ENCODE measurements around the gene HAL. TPM values are rescaled to one million over a fixed set of nuclear protein-coding genes. Genes with fewer than 3 reads are reported as not detected.

Gene HAL
- total RNA-seq, 1 experiment from 2014 or later: 1.4 TPM

DNA sequence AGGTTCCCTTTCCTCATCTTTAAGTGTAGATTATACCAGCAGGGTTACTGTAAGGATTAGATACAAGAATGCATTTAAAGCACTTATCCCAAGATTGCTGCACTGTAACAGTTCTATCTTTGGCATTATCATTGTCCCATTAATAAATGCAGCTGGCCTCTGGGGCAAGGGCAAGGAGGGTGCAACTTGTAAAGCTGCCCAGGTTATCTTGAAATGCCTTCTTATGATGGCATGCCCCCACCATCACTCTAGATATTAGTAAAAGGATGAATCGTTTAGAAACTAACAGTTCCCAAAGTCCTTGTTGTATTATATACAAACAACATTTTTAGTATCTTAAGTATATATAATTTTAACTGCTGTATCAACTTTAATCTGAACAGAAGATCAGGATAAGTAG lies 32.4 kb upstream of the HAL start:
- H3K27me3 Mint-ChIP-seq (ENCODE audit: unreplicated experiment): no peaks in the 10 kb centered on the region
- peaks cover 14% of the 10 kb centered on the region for H3K36me3 Mint-ChIP-seq (ENCODE audit: insufficient read depth, unreplicated experiment)
- no peak for TF ChIP-seq CTCF (IDR thresholded peaks at IDR 0.05; ENCODE audit: unreplicated experiment)
- CTCF ChIA-PET: no interaction called here
- peaks cover 15% of the 10 kb centered on the region for H3K4me1 Mint-ChIP-seq (ENCODE audit: low read depth, unreplicated experiment)
- DNase-seq: no peak
- H3K4me3 Mint-ChIP-seq (ENCODE audit: low read depth, unreplicated experiment): no peak overlapping the region
- no TSS peak for BruUV-seq (replicated peaks)
- no peak overlapping the region for H3K27ac Mint-ChIP-seq (ENCODE audit: unreplicated experiment)
- intact Hi-C loops (cut with micrococcal nuclease; ENCODE audit: unreplicated experiment): no loop called here
- H3K9me3 Mint-ChIP-seq (ENCODE audit: low read depth, unreplicated experiment): no peaks in the 10 kb centered on the region

DNA sequence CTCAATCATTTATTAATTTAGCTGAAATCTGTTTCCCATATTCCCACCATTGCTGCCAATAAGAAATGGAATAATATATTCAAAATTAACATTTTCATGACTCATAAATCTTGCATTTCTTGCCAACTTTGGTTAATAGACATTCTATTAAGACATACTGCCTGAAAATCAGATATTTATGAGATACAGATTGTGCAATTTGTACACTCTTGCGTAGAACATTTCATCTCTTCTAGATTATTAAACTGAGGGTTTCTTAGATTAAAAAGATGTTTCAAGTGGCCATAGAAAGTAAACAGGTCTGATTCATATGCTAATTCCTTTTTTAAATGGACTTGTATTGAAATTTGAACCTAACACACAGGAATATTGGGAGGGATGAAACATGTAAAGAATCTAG lies 30.2 kb upstream of the HAL start:
- H3K4me3 Mint-ChIP-seq (ENCODE audit: low read depth, unreplicated experiment): no peak overlapping the region
- DNase-seq: no peak
- peaks cover 15% of the 10 kb centered on the region for H3K4me1 Mint-ChIP-seq (ENCODE audit: low read depth, unreplicated experiment)
- no TSS peak for BruUV-seq (replicated peaks)
- intact Hi-C loops (cut with micrococcal nuclease; ENCODE audit: unreplicated experiment): no loop called here
- H3K36me3 Mint-ChIP-seq (ENCODE audit: insufficient read depth, unreplicated experiment): peaks cover 21% of the 10 kb centered on the region
- no peak overlapping the region for H3K27ac Mint-ChIP-seq (ENCODE audit: unreplicated experiment)
- H3K9me3 Mint-ChIP-seq (ENCODE audit: low read depth, unreplicated experiment): no peaks in the 10 kb centered on the region
- TF ChIP-seq CTCF (IDR thresholded peaks at IDR 0.05; ENCODE audit: unreplicated experiment): no peak
- CTCF ChIA-PET: no interaction called here
- no peaks in the 10 kb centered on the region for H3K27me3 Mint-ChIP-seq (ENCODE audit: unreplicated experiment)

GRCh38 chr12:96025518-96025917 lies 29.4 kb upstream of the HAL start:
- no TSS peak for BruUV-seq (replicated peaks)
- peaks cover 11% of the 10 kb centered on the region for H3K4me1 Mint-ChIP-seq (ENCODE audit: low read depth, unreplicated experiment)
- TF ChIP-seq CTCF (IDR thresholded peaks at IDR 0.05; ENCODE audit: unreplicated experiment): no peak
- H3K9me3 Mint-ChIP-seq (ENCODE audit: low read depth, unreplicated experiment): no peaks in the 10 kb centered on the region
- CTCF ChIA-PET: interaction anchor here (0.6 kb wide), 1 partner anchor 130 kb away, joined by 3 read pairs; no protein-coding TSS in a partner anchor
- H3K4me3 Mint-ChIP-seq (ENCODE audit: low read depth, unreplicated experiment): no peak overlapping the region
- no peak for DNase-seq
- H3K36me3 Mint-ChIP-seq (ENCODE audit: insufficient read depth, unreplicated experiment): peaks cover 21% of the 10 kb centered on the region
- H3K27me3 Mint-ChIP-seq (ENCODE audit: unreplicated experiment): no peaks in the 10 kb centered on the region
- intact Hi-C loops (cut with micrococcal nuclease; ENCODE audit: unreplicated experiment): no loop called here
- no peak overlapping the region for H3K27ac Mint-ChIP-seq (ENCODE audit: unreplicated experiment)

- H3K27ac Mint-ChIP-seq (ENCODE audit: unreplicated experiment): no peak overlapping the region
- intact Hi-C loops (cut with micrococcal nuclease; ENCODE audit: unreplicated experiment): no loop called here
- BruUV-seq (replicated peaks): no TSS peak
- no peak for DNase-seq
- H3K4me1 Mint-ChIP-seq (ENCODE audit: low read depth, unreplicated experiment): no peaks in the 10 kb centered on the region
- CTCF ChIA-PET: interaction anchor here (2.2 kb wide), 1 partner anchor 15 kb away, joined by 5 read pairs; the partner anchor contains the start of gene LTA4H
- H3K36me3 Mint-ChIP-seq (ENCODE audit: insufficient read depth, unreplicated experiment): peaks cover 28% of the 10 kb centered on the region
- no peaks in the 10 kb centered on the region for H3K27me3 Mint-ChIP-seq (ENCODE audit: unreplicated experiment)
- H3K4me3 Mint-ChIP-seq (ENCODE audit: low read depth, unreplicated experiment): no peak overlapping the region
- H3K9me3 Mint-ChIP-seq (ENCODE audit: low read depth, unreplicated experiment): no peaks in the 10 kb centered on the region
- no peak for TF ChIP-seq CTCF (IDR thresholded peaks at IDR 0.05; ENCODE audit: unreplicated experiment)
Observed at GRCh38 chr12:96020314-96021003, 24.3 kb upstream of the HAL start.

All from Calu3 (cell line).